Daoy (cell line): ENCODE results near the gene TRPT1. TPM values are rescaled to one million over a fixed set of nuclear protein-coding genes. Genes with fewer than 3 reads are reported as not detected.

Experiments
- DNase-seq: peaks from one replicate; pipeline ENCODE4 v3.0.0-alpha.2; 2015; ENCODE audit warnings: low read depth
- total RNA-seq: library from RNA; depleted of rRNA; stranded (reverse); fragments of >200 nt; shearing (Covaris generic); gene quantifications from 2 replicates; pipeline ENCODE4 v1.2.3, GENCODE V29; 2014

The TRPT1 gene
- total RNA-seq, 1 experiment from 2014 or later = 19.9 TPM

GRCh38 chr11:64208796-64209562 lies 17.0 kb downstream of the TRPT1 start:
- DNase-seq = no peak

- DNase-seq = no peak
These were observed 17.7 kb downstream of the TRPT1 start for GRCh38 chr11:64208086-64208795.

DNA sequence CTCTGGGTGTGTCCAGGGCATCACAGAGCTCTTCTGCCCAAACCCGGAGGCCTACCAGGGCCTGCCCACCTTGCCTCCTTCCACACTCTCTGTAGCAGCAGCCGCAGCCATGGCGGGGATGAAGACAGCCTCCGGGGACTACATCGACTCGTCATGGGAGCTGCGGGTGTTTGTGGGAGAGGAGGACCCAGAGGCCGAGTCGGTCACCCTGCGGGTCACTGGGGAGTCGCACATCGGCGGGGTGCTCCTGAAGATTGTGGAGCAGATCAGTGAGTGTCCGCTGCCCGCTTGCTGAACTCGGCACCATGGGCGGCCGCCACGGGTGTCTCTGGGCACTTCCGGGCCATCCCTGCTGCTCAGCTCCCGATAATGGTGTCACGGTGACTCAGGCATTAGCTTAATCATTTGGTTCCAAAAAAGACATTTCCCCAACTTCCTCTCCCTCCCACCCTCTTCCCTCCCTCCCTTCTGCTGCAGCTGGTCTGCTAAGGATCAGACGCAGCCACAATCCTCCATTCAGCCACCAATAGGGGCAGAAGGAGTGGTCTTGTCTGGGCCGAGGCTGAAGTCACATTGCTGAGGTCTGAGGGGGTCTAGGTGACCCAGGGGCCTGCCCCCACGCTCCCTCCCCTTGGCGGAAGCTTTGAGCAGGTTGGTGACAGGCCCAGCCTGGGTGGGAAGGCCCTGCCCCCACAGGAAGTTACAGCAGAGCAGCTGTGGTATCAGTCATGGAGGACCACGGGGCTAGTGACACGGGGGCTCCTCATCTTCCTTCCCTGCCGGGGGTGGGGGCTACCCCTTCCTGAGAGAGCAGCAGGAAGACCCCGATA lies 18.5 kb downstream of the TRPT1 start:
- DNase-seq = peak; percentile 81

DNA sequence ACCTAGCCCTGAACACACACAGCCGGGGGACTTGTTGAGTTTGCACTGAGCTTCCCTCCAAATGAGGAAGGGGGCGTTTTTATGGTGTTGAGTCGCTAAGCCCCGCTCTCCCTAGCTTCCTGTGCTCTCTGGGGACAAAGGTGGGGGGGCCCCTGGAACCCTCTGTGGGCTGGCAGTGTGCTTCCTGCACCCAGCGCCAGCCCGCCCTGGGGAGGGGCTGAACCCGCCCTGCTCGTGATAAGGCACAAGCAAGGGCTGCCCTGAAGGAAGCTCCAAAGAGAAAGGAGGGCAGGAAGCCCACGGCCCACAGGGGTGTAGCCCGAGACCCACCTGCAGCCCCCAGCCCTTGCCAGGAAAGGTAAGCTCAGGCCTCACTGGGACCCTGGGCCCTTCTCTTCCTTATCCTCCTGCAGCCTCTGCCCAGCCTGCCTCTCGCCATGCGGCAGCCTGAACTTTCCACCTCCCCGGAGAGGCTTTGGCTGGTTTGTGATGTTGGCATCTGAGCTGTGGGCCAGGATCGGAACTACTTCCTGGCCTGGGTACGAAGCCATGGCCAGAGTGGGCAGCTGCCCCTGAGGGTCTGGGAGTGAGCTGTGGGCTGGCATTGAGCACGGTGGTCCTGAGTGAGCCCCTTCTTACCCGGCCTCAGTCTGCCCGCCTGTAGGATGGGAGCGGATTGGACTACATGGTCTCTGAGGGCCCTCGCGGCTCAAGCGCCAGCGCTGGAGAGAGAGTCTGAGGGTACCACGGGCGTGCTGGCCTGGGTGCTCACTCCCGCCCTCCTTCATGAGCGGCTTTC lies 19.3 kb downstream of the TRPT1 start, which contains the start of gene FERMT3:
TSS of gene FERMT3 (plus strand) at position 265 of the 799 bp plus-strand sequence. CDS start 644 bp downstream, outside the sequence.
- DNase-seq = no peak

GRCh38 chr11:64204464-64204989 lies 21.5 kb downstream of the TRPT1 start:
- DNase-seq = peak; percentile 95

- no peak for DNase-seq
These were observed 21.9 kb downstream of the TRPT1 start for GRCh38 chr11:64204080-64204440.

- no peak for DNase-seq
These were observed 22.4 kb downstream of the TRPT1 start for GRCh38 chr11:64203421-64204079.

DNA sequence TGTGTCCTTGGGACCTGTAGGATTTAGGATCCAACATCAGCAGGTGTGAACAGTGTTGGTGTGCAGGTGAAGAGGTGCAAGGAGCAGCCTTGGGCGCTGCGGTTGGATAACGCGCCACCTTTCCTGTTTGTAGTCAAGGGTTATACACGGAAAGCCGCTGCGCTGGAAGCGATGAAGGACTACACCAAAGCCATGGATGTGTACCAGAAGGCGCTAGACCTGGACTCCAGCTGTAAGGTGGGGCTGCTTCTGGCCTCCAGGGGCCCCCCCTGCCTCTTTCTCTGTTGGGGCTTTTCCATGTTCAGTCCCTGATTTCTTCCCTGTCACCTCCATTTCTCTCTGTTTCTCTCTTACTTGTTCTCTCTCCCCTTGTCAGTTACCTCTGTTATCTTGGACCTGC lies 23.0 kb downstream of the TRPT1 start:
- no peak for DNase-seq

- DNase-seq = no peak
These were observed 24.4 kb downstream of the TRPT1 start for GRCh38 chr11:64201543-64201942.

GRCh38 chr11:64198511-64198910 lies 27.5 kb downstream of the TRPT1 start:
- no peak for DNase-seq

- no peak for DNase-seq
These were observed 29.4 kb downstream of the TRPT1 start for GRCh38 chr11:64196626-64197025.

DNA sequence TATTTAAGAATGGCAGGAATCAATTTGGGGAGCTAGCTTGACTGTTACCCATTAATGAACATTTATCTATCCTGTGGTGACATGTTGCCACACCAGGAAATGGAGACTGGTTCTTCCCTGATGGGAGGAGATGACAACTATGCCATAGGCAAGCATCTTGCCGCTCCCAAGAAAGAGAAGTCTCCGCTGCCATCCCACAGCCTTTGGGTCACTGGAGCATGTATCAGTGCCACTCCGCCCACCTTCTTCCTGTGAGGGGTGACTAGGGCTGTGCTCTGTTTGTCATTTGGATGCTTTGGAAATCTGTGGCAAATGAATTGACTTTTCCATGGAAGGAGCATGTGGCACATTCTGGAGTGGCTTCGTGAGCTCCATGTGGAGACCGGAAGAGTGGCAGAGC lies 33.6 kb downstream of the TRPT1 start:
- DNase-seq = no peak

DNA sequence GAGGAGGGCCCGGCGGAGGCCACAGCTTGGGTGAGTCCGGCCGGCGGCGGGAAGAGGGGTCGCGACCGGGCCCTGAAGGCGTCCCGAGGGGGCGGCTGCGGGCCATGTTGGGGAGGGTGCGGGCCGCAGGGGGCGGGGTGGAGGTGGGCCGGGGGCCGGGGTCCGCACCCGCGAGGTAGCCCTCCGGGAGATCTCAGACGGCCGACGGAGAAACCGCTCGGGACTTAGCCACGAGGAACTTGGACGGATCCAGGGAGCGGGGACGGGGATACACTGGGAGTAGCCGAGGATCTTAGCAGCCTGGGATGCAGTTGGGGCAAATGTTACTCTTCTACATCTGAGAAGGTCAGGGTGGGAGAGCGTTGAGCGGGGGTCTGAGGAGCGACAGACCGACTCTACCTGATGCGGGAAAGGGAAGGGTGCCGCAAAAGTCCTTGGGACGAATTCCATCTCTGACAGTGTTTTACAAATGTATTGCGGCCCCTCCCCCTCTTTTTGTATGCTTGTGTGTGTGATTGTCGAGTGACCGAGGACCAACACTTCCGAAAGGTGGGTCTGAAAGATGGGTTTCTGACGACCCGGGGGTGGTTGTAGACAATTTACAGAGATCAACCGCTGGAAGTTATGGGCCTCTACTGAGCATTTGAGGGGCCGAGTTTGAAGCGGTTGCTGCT lies 39.4 kb downstream of the TRPT1 start:
- no peak for DNase-seq

DNA sequence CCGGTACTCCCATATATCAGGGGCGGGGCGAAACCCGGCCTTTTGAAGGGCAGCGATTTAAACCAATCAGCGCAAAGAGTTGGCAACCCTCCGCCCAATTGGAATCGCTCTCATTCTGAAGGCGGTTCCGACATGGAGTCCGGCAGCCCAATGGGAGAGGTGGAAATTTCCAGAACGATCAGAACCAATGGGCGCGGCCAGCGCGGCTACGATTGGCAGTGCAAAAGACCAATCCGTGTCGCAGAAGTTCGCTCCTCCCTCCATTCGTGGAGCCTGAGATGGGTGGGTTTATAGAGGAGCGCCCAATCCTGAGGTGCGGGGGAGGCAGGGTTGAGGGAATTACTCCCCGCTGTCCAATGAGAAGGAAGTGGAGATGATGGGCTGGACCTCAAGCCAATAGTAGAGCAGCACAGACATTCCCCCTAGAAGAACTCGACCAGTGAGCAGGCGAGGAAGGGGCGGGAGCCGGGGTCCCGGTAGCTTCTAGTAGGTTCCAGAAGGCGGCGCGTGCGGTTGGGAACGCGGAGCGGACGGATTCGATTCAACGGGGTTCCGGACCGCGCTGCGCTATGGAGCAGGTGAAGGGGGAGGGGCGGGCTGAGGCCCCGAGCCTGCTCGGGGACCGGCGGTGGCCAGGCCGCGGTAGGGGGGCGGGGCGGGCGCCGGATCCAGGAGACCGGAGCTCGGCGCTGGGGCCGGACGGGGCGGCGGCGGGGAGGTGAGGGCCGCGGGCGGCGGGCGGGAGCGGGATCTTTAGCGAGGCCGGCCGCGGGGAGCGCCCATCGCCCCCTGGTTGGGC lies 40.1 kb downstream of the TRPT1 start, which contains the start of gene STIP1:
TSS of gene STIP1 (plus strand) at position 479 of the 799 bp plus-strand sequence. CDS start at position 570, 91 bp downstream.
- peak; percentile 99 for DNase-seq

- DNase-seq = peak; percentile 81
These were observed 40.8 kb downstream of the TRPT1 start for GRCh38 chr11:64185175-64185692.

GRCh38 chr11:64183890-64184289 lies 42.1 kb downstream of the TRPT1 start:
- no peak for DNase-seq

DNA sequence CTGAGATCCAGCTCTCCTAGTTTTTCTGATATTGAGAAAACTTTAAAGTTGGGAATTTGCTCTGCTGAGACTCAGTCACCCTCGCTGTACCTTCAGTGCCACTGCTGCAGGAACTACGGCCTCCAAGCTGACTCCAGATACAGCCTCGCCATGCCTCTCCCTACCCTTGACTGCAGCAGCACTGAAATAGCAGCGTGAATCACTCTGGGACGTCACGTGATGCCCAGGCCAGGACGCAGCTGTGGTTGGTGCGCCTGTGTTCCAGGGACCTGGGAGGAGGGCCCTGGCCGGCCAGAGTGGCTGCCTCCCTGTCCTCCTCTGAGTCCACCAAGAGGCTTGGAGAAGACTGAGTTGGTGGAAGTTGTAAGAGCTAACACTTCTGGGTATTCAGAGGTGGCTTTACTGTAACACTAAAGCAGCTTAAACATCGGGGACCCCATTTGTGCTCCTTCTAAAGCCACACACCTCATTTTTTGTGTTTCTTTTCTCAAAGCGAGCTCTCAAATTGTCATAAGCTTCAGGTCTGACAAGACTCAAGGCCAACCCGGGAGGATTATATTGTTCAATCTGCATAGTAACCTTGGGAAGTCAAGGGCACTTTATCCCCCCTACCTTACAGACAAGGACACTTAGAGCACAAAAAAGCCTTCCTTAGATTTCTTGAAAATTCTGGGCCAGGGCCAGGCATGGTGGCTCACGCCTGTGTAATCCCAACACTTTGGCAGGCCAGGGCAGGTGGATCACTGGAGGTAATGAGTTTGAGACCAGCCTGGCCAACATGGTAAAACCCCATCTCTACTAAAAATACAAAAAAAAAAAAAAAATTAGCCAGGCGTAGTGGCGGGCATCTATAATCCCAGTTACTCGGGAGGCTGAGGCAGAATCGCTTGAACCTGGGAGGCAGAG lies 44.2 kb downstream of the TRPT1 start:
- DNase-seq = peak; percentile 93

DNA sequence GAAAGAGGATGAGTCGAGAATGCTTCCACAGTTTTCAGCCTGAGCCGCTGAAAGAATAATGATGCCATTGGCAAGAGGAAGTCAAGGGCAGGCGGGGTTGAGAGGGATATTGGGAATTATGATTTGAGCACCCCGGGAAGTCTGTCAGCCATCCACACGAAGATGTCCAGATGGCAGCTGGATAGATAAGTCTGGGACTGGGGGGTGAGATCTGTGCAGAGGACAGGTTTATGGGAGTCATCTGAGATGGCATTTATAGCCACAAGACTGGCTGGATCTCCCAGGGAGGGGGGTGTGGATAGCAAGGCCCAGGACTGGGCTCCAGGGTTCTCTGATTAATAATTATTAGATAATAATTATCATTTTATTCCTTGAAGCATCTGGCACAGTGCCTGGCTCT lies 45.1 kb downstream of the TRPT1 start:
- no peak for DNase-seq
